ENCODE measurements around the gene MMS22L.

- TF ChIP-seq, protein P1, sequence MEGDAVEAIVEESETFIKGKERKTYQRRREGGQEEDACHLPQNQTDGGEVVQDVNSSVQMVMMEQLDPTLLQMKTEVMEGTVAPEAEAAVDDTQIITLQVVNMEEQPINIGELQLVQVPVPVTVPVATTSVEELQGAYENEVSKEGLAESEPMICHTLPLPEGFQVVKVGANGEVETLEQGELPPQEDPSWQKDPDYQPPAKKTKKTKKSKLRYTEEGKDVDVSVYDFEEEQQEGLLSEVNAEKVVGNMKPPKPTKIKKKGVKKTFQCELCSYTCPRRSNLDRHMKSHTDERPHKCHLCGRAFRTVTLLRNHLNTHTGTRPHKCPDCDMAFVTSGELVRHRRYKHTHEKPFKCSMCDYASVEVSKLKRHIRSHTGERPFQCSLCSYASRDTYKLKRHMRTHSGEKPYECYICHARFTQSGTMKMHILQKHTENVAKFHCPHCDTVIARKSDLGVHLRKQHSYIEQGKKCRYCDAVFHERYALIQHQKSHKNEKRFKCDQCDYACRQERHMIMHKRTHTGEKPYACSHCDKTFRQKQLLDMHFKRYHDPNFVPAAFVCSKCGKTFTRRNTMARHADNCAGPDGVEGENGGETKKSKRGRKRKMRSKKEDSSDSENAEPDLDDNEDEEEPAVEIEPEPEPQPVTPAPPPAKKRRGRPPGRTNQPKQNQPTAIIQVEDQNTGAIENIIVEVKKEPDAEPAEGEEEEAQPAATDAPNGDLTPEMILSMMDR (IDR thresholded peaks at IDR 0.05): no peak
- TF ChIP-seq POLR2A (IDR thresholded peaks at IDR 0.05): no peak
These were observed 34.0 kb upstream of the MMS22L start for GRCh38 chr6:97316978-97317377.

All from thyroid gland (tissue), 4 donors.